ENCODE measurements around the gene KANSL1. TPM values are rescaled to one million over a fixed set of nuclear protein-coding genes. Genes with fewer than 3 reads are reported as not detected.

Gene KANSL1
- polyA plus RNA-seq, 3 donors: 3.1 to 31.9 (median 4.6) TPM

DNA sequence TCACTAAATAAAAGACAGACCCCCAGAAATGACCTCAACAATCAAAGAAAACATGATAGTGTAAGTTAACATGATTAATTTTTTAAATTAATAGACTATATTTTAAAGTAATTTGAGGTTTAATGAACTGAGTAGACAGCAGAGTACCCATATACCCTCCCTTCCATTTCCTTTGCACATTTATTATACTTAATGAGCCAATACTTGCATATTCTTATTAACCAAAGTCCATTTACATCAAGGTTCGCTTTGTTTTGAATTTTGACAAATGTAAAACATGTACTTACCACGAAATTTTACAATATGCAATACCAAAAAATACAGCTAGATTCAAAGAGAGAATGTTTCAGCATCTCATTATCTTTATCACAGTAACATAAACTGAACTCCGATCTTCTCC, 72.7 kb downstream of the KANSL1 start:
- H3K79me2 ChIP-seq (ENCODE audit: insufficient read depth, low read length): peaks cover 99% of the 10 kb centered on the region
- H3K4me3 ChIP-seq (replicated peaks in 1 of 3; ENCODE audit: low read depth in 2 of 3, low read length in 3 of 3): no peak overlapping the region
- H3K27me3 Mint-ChIP-seq (ENCODE audit: low read depth in 3 of 3): no peaks in the 10 kb centered on the region
- no peak for DNase-seq
- H3K27me3 ChIP-seq (ENCODE audit: control insufficient read depth in 2 of 2, insufficient read depth in 2 of 2, low read length in 2 of 2): no peaks in the 10 kb centered on the region
- no peaks in the 10 kb centered on the region for H3K9me3 Mint-ChIP-seq
- H3K4me1 Mint-ChIP-seq: peaks cover 28% of the 10 kb centered on the region
- TF ChIP-seq, protein P1, sequence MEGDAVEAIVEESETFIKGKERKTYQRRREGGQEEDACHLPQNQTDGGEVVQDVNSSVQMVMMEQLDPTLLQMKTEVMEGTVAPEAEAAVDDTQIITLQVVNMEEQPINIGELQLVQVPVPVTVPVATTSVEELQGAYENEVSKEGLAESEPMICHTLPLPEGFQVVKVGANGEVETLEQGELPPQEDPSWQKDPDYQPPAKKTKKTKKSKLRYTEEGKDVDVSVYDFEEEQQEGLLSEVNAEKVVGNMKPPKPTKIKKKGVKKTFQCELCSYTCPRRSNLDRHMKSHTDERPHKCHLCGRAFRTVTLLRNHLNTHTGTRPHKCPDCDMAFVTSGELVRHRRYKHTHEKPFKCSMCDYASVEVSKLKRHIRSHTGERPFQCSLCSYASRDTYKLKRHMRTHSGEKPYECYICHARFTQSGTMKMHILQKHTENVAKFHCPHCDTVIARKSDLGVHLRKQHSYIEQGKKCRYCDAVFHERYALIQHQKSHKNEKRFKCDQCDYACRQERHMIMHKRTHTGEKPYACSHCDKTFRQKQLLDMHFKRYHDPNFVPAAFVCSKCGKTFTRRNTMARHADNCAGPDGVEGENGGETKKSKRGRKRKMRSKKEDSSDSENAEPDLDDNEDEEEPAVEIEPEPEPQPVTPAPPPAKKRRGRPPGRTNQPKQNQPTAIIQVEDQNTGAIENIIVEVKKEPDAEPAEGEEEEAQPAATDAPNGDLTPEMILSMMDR (IDR thresholded peaks at IDR 0.05): no peak
- intact Hi-C loops (cut with micrococcal nuclease): no loop called here
- peak overlapping the region in 1 of 2 donors; percentile 10 for H3K27ac ChIP-seq (ENCODE audit: low read depth in 1 of 2, low read length in 2 of 2)
- H3K36me3 ChIP-seq (replicated peaks in 1 of 2; ENCODE audit: control insufficient read depth in 1 of 2, insufficient read depth in 2 of 2, low read length in 2 of 2): peaks cover 0 to 7% of the 10 kb centered on the region in 2 donors
- no peak overlapping the region for H3K4me2 ChIP-seq (replicated peaks; ENCODE audit: extremely low read depth, low read length, poor library complexity, severe bottlenecking)
- peaks cover 2 to 12% of the 10 kb centered on the region in 2 donors for H3K36me3 Mint-ChIP-seq
- peak overlapping the region in 2 of 7 donors; percentile 2 to 84 for H3K27ac Mint-ChIP-seq
- H3K4me1 ChIP-seq (ENCODE audit: control insufficient read depth in 1 of 2, insufficient read depth in 2 of 2, low read length in 2 of 2): no peaks in the 10 kb centered on the region
- H4K20me1 ChIP-seq (ENCODE audit: insufficient read depth, low read length): peaks cover 99% of the 10 kb centered on the region
- WGBS (ENCODE audit: insufficient coverage): 92% methylated on average over 2 of the region's 3 CpGs
- H3K4me3 Mint-ChIP-seq: no peak overlapping the region
- no peak overlapping the region for H3K9ac ChIP-seq (ENCODE audit: insufficient read depth, low read length, poor library complexity, severe bottlenecking)
- H2AFZ ChIP-seq (ENCODE audit: insufficient read depth, low read depth, low read length, poor library complexity, severe bottlenecking): no peak overlapping the region
- H3K9me3 ChIP-seq (replicated peaks in 1 of 2; ENCODE audit: control insufficient read depth in 1 of 2, insufficient read depth in 1 of 2, low read length in 2 of 2): no peaks in the 10 kb centered on the region

GRCh38 chr17:46120078-46120477, 73.2 kb downstream of the KANSL1 start:
- peaks cover 99% of the 10 kb centered on the region for H4K20me1 ChIP-seq (ENCODE audit: insufficient read depth, low read length)
- no peak overlapping the region for H2AFZ ChIP-seq (ENCODE audit: insufficient read depth, low read depth, low read length, poor library complexity, severe bottlenecking)
- TF ChIP-seq, protein P1 (IDR thresholded peaks at IDR 0.05): no peak
- Mint-ChIP-seq H3K27ac (peak overlapping the region in 3 of 7 donors; percentile 17 to 73 (median 35)), H3K4me3 (no peak overlapping the region), H3K27me3 (ENCODE audit: low read depth in 3 of 3) (no peaks in the 10 kb centered on the region), H3K36me3 (peaks cover 2 to 13% of the 10 kb centered on the region in 2 donors), H3K4me1 (peaks cover 24% of the 10 kb centered on the region), H3K9me3 (no peaks in the 10 kb centered on the region)
- no peak overlapping the region for H3K4me3 ChIP-seq (replicated peaks in 1 of 3; ENCODE audit: low read depth in 2 of 3, low read length in 3 of 3)
- peak overlapping the region in 1 of 2 donors; percentile 3 for H3K27ac ChIP-seq (ENCODE audit: low read depth in 1 of 2, low read length in 2 of 2)
- intact Hi-C loops (cut with micrococcal nuclease): no loop called here
- no peaks in the 10 kb centered on the region for H3K27me3 ChIP-seq (ENCODE audit: control insufficient read depth in 2 of 2, insufficient read depth in 2 of 2, low read length in 2 of 2)
- peaks cover 0 to 7% of the 10 kb centered on the region in 2 donors for H3K36me3 ChIP-seq (replicated peaks in 1 of 2; ENCODE audit: control insufficient read depth in 1 of 2, insufficient read depth in 2 of 2, low read length in 2 of 2)
- no peak overlapping the region for H3K4me2 ChIP-seq (replicated peaks; ENCODE audit: extremely low read depth, low read length, poor library complexity, severe bottlenecking)
- H3K4me1 ChIP-seq (ENCODE audit: control insufficient read depth in 1 of 2, insufficient read depth in 2 of 2, low read length in 2 of 2): no peaks in the 10 kb centered on the region
- H3K9me3 ChIP-seq (replicated peaks in 1 of 2; ENCODE audit: control insufficient read depth in 1 of 2, insufficient read depth in 1 of 2, low read length in 2 of 2): no peaks in the 10 kb centered on the region
- H3K79me2 ChIP-seq (ENCODE audit: insufficient read depth, low read length): peaks cover 99% of the 10 kb centered on the region
- DNase-seq: no peak
- no peak overlapping the region for H3K9ac ChIP-seq (ENCODE audit: insufficient read depth, low read length, poor library complexity, severe bottlenecking)

Measured in CD14-positive monocyte (primary cell).